ENCODE measurements around the gene PCYOX1L.

PCYOX1L gene

GRCh38 chr5:149357370-149358293, at the start of gene PCYOX1L:
Gene PCYOX1L, plus strand, starts transcription at chr5:149358046. Its CDS starts 23 bp downstream, at chr5:149358069.
- DNase-seq (ENCODE audit: low read depth in 2 of 2) = peak; percentile 80 to 95

- DNase-seq (ENCODE audit: low read depth in 2 of 2) = no peak
Observed at GRCh38 chr5:149309354-149309753, 48.5 kb upstream of the PCYOX1L start.

GRCh38 chr5:149310488-149310887, 47.4 kb upstream of the PCYOX1L start:
- no peak for DNase-seq (ENCODE audit: low read depth in 2 of 2)

GRCh38 chr5:149310947-149311658, 46.7 kb upstream of the PCYOX1L start:
- no peak for DNase-seq (ENCODE audit: low read depth in 2 of 2)

- no peak for DNase-seq (ENCODE audit: low read depth in 2 of 2)
Observed at GRCh38 chr5:149313151-149313841, 44.5 kb upstream of the PCYOX1L start.

GRCh38 chr5:149314571-149315111, 43.2 kb upstream of the PCYOX1L start:
- no peak for DNase-seq (ENCODE audit: low read depth in 2 of 2)

- DNase-seq (ENCODE audit: low read depth in 2 of 2) = no peak
Observed at GRCh38 chr5:149315753-149316152, 42.1 kb upstream of the PCYOX1L start.

- no peak for DNase-seq (ENCODE audit: low read depth in 2 of 2)
Observed at GRCh38 chr5:149317281-149318048, 40.4 kb upstream of the PCYOX1L start.

GRCh38 chr5:149319174-149319573, 38.7 kb upstream of the PCYOX1L start:
- no peak for DNase-seq (ENCODE audit: low read depth in 2 of 2)

GRCh38 chr5:149320791-149321330, 37.0 kb upstream of the PCYOX1L start:
- DNase-seq (ENCODE audit: low read depth in 2 of 2) = no peak

- DNase-seq (ENCODE audit: low read depth in 2 of 2) = no peak
Observed at GRCh38 chr5:149322518-149322917, 35.3 kb upstream of the PCYOX1L start.

GRCh38 chr5:149323210-149323609, 34.6 kb upstream of the PCYOX1L start:
- DNase-seq (ENCODE audit: low read depth in 2 of 2) = no peak

GRCh38 chr5:149323621-149324205, 34.1 kb upstream of the PCYOX1L start:
- no peak for DNase-seq (ENCODE audit: low read depth in 2 of 2)

- DNase-seq (ENCODE audit: low read depth in 2 of 2) = no peak
Observed at GRCh38 chr5:149324641-149325040, 33.2 kb upstream of the PCYOX1L start.

- DNase-seq (ENCODE audit: low read depth in 2 of 2) = no peak
Observed at GRCh38 chr5:149325166-149325735, 32.6 kb upstream of the PCYOX1L start.

- DNase-seq (ENCODE audit: low read depth in 2 of 2) = no peak
Observed at GRCh38 chr5:149325894-149326293, 32.0 kb upstream of the PCYOX1L start.

GRCh38 chr5:149326611-149327010, 31.2 kb upstream of the PCYOX1L start:
- DNase-seq (ENCODE audit: low read depth in 2 of 2) = no peak

GRCh38 chr5:149328177-149328576, 29.7 kb upstream of the PCYOX1L start:
- DNase-seq (ENCODE audit: low read depth in 2 of 2) = no peak

- DNase-seq (ENCODE audit: low read depth in 2 of 2) = no peak
Observed at GRCh38 chr5:149333711-149334443, 24.0 kb upstream of the PCYOX1L start.
